Transverse colon (tissue), 4 donors: ENCODE data around the gene POC1A.

Experiments used
- CTCF ChIP-seq, 5 experiments: fragments of 200-600 bp in 3 of 5; fragments of 450-650 bp in 2 of 5; sonication (generic) in 3 of 5; IDR thresholded peaks; 1 replicate in 2 of 5; 2 replicates in 3 of 5; pipeline ENCODE4 v1.5.1; 2016 to 2017; ENCODE audit warnings: antibody characterized with exemption in 5 of 5, inconsistent platforms in 3 of 5, mild to moderate bottlenecking in 2 of 5, moderate library complexity in 1 of 5
- POLR2A ChIP-seq: fragments of 450-650 bp; IDR thresholded peaks from one replicate; pipeline ENCODE4 v1.6.1; 2016; ENCODE audit warnings: antibody characterized with exemption, mild to moderate bottlenecking, moderate library complexity
- POLR2AphosphoS5 ChIP-seq, 3 donors: sonication (generic); formaldehyde crosslinking; IDR thresholded peaks; one replicate each; pipeline ENCODE4 v1.6.1; 2016; ENCODE audit warnings: antibody characterized with exemption in 3 of 3

GRCh38 chr3:52183786-52184445 is 29.7 kb upstream of the POC1A start:
- TF ChIP-seq CTCF (IDR thresholded peaks at IDR 0.05) (no peak), POLR2A (no peak), POLR2AphosphoS5 (IDR thresholded peaks at IDR 0.05) (no peak)
